Central memory CD8-positive, alpha-beta T cell (primary cell): ENCODE measurements around the gene THSD4.

Experiments used
- ATAC-seq: fragments of 150-1000 bp; cut with Tn5 transposase; replicated peaks from 2 replicates; pipeline ENCODE4 v1.10.0; 2022; ENCODE audit warnings: mild to moderate bottlenecking, moderate FRiP score, moderate number of reproducible peaks; ENCODE audit not compliant: poor library complexity, severe bottlenecking; ENCODE audit errors: extremely low read depth
- DNase-seq, 2 donors: peaks; one replicate each; pipeline ENCODE4 v3.0.0; 2021; ENCODE audit warnings: low spot score in 2 of 2
- H3K27ac Mint-ChIP-seq: one replicate; pipeline ENCODE4 v1.8.0; 2022; ENCODE audit warnings: low read depth, mild to moderate bottlenecking, moderate library complexity, mixed read lengths
- H3K27me3 Mint-ChIP-seq: one replicate; pipeline ENCODE4 v1.8.0; 2022; ENCODE audit warnings: mixed read lengths
- H3K36me3 Mint-ChIP-seq: one replicate; pipeline ENCODE4 v1.8.0; 2022; ENCODE audit warnings: mild to moderate bottlenecking, moderate library complexity, mixed read lengths; ENCODE audit not compliant: insufficient read depth
- H3K4me1 Mint-ChIP-seq: one replicate; pipeline ENCODE4 v1.8.0; 2022; ENCODE audit warnings: mixed read lengths
- H3K4me3 Mint-ChIP-seq: one replicate; pipeline ENCODE4 v1.8.0; 2022; ENCODE audit warnings: mild to moderate bottlenecking, moderate library complexity, mixed read lengths
- H3K9me3 Mint-ChIP-seq: one replicate; pipeline ENCODE4 v1.8.0; 2022; ENCODE audit warnings: mixed read lengths

Gene THSD4

GRCh38 chr15:71333136-71333700 lies 217.9 kb downstream of the THSD4 start:
- Mint-ChIP-seq H3K27me3 (no peaks in the 10 kb centered on the region), H3K4me1 (peaks cover 7% of the 10 kb centered on the region), H3K9me3 (no peaks in the 10 kb centered on the region), H3K27ac (no peak overlapping the region), H3K4me3 (no peak overlapping the region), H3K36me3 (no peaks in the 10 kb centered on the region)
- ATAC-seq (no peak), DNase-seq (no peak)

- Mint-ChIP-seq H3K4me3 (no peak overlapping the region), H3K27me3 (no peaks in the 10 kb centered on the region), H3K36me3 (no peaks in the 10 kb centered on the region), H3K27ac (peak overlapping the region; percentile 63), H3K4me1 (peaks cover 7% of the 10 kb centered on the region), H3K9me3 (no peaks in the 10 kb centered on the region)
- no peak for ATAC-seq
- no peak for DNase-seq
Measured at GRCh38 chr15:71333839-71334238, 218.6 kb downstream of the THSD4 start.

- Mint-ChIP-seq H3K36me3 (no peaks in the 10 kb centered on the region), H3K27ac (no peak overlapping the region), H3K4me1 (peaks cover 7% of the 10 kb centered on the region), H3K27me3 (no peaks in the 10 kb centered on the region), H3K9me3 (no peaks in the 10 kb centered on the region), H3K4me3 (no peak overlapping the region)
- ATAC-seq, result no peak
- DNase-seq, result no peak
Measured at GRCh38 chr15:71334434-71334833, 219.2 kb downstream of the THSD4 start.

- no peak for DNase-seq
- Mint-ChIP-seq H3K27ac (no peak overlapping the region), H3K9me3 (no peaks in the 10 kb centered on the region), H3K36me3 (no peaks in the 10 kb centered on the region), H3K4me3 (no peak overlapping the region), H3K4me1 (peaks cover 7% of the 10 kb centered on the region), H3K27me3 (no peaks in the 10 kb centered on the region)
- ATAC-seq, result no peak
Measured at GRCh38 chr15:71334873-71335272, 219.6 kb downstream of the THSD4 start.

- H3K27ac Mint-ChIP-seq, result no peak overlapping the region
- H3K27me3 Mint-ChIP-seq, result no peaks in the 10 kb centered on the region
- H3K4me3 Mint-ChIP-seq, result no peak overlapping the region
- H3K9me3 Mint-ChIP-seq, result no peaks in the 10 kb centered on the region
- DNase-seq, result no peak
- peaks cover 7% of the 10 kb centered on the region for H3K4me1 Mint-ChIP-seq
- H3K36me3 Mint-ChIP-seq, result no peaks in the 10 kb centered on the region
- no peak for ATAC-seq
Measured at GRCh38 chr15:71335591-71335990, 220.3 kb downstream of the THSD4 start.

GRCh38 chr15:71336671-71337070 lies 221.4 kb downstream of the THSD4 start:
- ATAC-seq, result no peak
- Mint-ChIP-seq H3K36me3 (peaks cover 1% of the 10 kb centered on the region), H3K27me3 (no peaks in the 10 kb centered on the region), H3K27ac (no peak overlapping the region), H3K9me3 (no peaks in the 10 kb centered on the region), H3K4me3 (no peak overlapping the region), H3K4me1 (peaks cover 7% of the 10 kb centered on the region)
- DNase-seq, result no peak

- DNase-seq (no peak), ATAC-seq (no peak)
- H3K27ac Mint-ChIP-seq, result no peak overlapping the region
- H3K4me1 Mint-ChIP-seq, result peaks cover 7% of the 10 kb centered on the region
- no peaks in the 10 kb centered on the region for H3K27me3 Mint-ChIP-seq
- no peak overlapping the region for H3K4me3 Mint-ChIP-seq
- H3K9me3 Mint-ChIP-seq, result no peaks in the 10 kb centered on the region
- peaks cover 1% of the 10 kb centered on the region for H3K36me3 Mint-ChIP-seq
Measured at GRCh38 chr15:71337197-71337845, 222.1 kb downstream of the THSD4 start.

GRCh38 chr15:71338265-71338664 lies 223.0 kb downstream of the THSD4 start:
- Mint-ChIP-seq H3K27me3 (no peaks in the 10 kb centered on the region), H3K36me3 (peaks cover 1% of the 10 kb centered on the region), H3K27ac (no peak overlapping the region), H3K4me3 (no peak overlapping the region), H3K4me1 (peaks cover 7% of the 10 kb centered on the region), H3K9me3 (no peaks in the 10 kb centered on the region)
- DNase-seq, result no peak
- ATAC-seq, result no peak

GRCh38 chr15:71338827-71339542 lies 223.7 kb downstream of the THSD4 start:
- ATAC-seq, result no peak
- Mint-ChIP-seq H3K36me3 (peaks cover 1% of the 10 kb centered on the region), H3K4me3 (no peak overlapping the region), H3K27ac (no peak overlapping the region), H3K9me3 (no peaks in the 10 kb centered on the region), H3K27me3 (no peaks in the 10 kb centered on the region), H3K4me1 (peaks cover 2% of the 10 kb centered on the region)
- no peak for DNase-seq

- Mint-ChIP-seq H3K4me1 (no peaks in the 10 kb centered on the region), H3K9me3 (no peaks in the 10 kb centered on the region), H3K27me3 (peaks cover 2% of the 10 kb centered on the region), H3K27ac (no peak overlapping the region), H3K4me3 (no peak overlapping the region), H3K36me3 (peaks cover 1% of the 10 kb centered on the region)
- DNase-seq (no peak), ATAC-seq (no peak)
Measured at GRCh38 chr15:71341811-71342550, 226.7 kb downstream of the THSD4 start.

- no peak overlapping the region for H3K27ac Mint-ChIP-seq
- ATAC-seq (no peak), DNase-seq (no peak)
- no peak overlapping the region for H3K4me3 Mint-ChIP-seq
- no peaks in the 10 kb centered on the region for H3K4me1 Mint-ChIP-seq
- peaks cover 1% of the 10 kb centered on the region for H3K36me3 Mint-ChIP-seq
- no peaks in the 10 kb centered on the region for H3K9me3 Mint-ChIP-seq
- peaks cover 9% of the 10 kb centered on the region for H3K27me3 Mint-ChIP-seq
Measured at GRCh38 chr15:71342658-71343057, 227.4 kb downstream of the THSD4 start.

- Mint-ChIP-seq H3K4me1 (no peaks in the 10 kb centered on the region), H3K27ac (no peak overlapping the region), H3K9me3 (no peaks in the 10 kb centered on the region), H3K4me3 (no peak overlapping the region), H3K27me3 (peaks cover 26% of the 10 kb centered on the region), H3K36me3 (peaks cover 1% of the 10 kb centered on the region)
- ATAC-seq (no peak), DNase-seq (no peak)
Measured at GRCh38 chr15:71344316-71344715, 229.0 kb downstream of the THSD4 start.
